Cardiac septum (tissue), 1 donor: Measurements from ENCODE around the gene ZCCHC4. TPM values are rescaled to one million over a fixed set of nuclear protein-coding genes. Genes with fewer than 3 reads are reported as not detected.
"Not testable (repeated sequence)": the region's sequence is repeated elsewhere in the genome, so short reads cannot be mapped to it uniquely, and the experiment has no call there.

ENCODE experiments used
- DNase-seq: peaks from one replicate; pipeline ENCODE4 v3.0.0-alpha.2; 2020; ENCODE audit warnings: low spot score
- intact Hi-C: fragments of 100-400 bp; cut with DNase I; formaldehyde crosslinking; loops from one replicate; pipeline ENCODE4 v1.14.0; 2022
- total RNA-seq: library from RNA; stranded (reverse); fragmentation: NEBNext Ultra II Directional; extraction: Animal tissue kit (Norgen Biotek cat#: 25700); gene quantifications from one replicate; pipeline ENCODE4 v1.2.1, GENCODE V29; 2021
- donor health status: DM: no; HTN: no; CAD: no.

ZCCHC4 gene
- total RNA-seq, 1 donor from 2014 or later = 8.0 TPM

DNA sequence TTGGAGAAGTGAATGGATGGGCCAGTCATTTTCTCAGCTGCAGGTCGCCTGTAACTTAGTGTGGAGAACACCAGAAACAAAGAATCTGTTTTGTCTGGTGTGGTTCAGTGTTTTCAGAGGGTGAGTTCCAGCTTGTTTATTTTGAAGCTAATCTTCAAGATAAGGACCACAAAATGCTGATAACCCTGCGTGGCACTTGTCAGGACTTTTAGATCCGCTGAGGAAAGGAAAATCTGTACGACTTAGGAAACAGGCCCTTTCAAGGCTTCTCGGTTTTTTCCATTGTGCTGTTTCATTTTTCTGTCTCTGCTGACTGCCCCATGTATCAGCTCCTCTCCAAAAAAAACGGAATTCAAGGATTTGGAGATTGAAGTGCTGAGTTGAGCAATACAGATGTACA lies 55.7 kb downstream of the ZCCHC4 start:
- intact Hi-C loops = no loop called here
- DNase-seq = no peak

- intact Hi-C loops = no loop called here
- DNase-seq = no peak
Measured at GRCh38 chr4:25370242-25370641, 57.7 kb downstream of the ZCCHC4 start.

GRCh38 chr4:25372549-25372948 lies 60.0 kb downstream of the ZCCHC4 start:
- intact Hi-C loops, DNase-seq: not testable (repeated sequence)

GRCh38 chr4:25376754-25377571 lies 64.4 kb downstream of the ZCCHC4 start, which contains the start of gene ANAPC4:
Gene ANAPC4, plus strand, starts transcription at chr4:25377263. Its CDS starts 165 bp downstream, at chr4:25377428.
- DNase-seq = peak; percentile 97
- intact Hi-C loops = loop anchor here (5.0 kb wide), 2 partner anchors 65 to 145 kb away; partner anchors contain the start of genes PI4K2B and ZCCHC4

DNA sequence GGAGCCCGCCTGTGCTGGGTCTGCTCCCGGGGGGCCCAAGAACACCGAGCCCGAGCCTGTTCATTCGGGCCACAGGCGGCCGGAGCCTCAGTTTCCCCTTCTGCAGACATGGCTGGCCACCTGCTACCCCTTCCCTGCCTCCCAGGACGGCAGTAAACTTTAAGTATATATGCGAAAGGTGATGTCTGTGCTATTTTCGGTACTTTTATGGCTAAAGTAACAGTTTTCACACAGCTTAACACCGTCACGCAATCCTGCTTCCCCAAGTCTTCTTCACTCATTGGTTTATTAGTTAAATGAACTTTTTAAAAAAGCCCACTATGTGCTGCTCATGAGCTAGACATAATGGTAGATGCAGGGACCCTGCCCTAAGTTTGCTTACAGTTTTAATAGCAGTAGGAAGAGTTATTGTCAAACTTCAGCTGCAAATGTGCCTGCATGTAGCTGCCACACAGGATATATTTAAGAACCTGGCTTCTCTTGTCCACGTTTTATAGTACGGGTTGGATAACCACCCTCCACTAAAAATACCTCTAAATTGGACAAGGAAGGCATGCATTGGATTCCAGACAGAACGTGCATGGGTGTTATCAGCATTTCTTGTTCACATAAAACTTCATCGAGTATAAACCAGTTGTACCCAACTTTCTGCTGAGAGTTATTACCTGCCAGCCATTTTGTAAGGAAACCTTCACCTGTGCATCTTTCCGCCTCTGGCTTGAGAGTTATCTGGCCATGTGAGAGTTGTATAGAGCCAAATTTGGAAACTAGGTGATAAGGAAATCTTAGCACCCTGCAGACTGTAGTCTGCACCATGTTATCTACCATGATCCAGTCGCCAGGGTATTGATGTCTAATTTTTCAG lies 65.2 kb downstream of the ZCCHC4 start:
- intact Hi-C loops = loop anchor here (5.0 kb wide), 2 partner anchors 66 to 146 kb away; partner anchors contain the start of genes PI4K2B and ZCCHC4

GRCh38 chr4:25378437-25378743 lies 65.8 kb downstream of the ZCCHC4 start:
- DNase-seq = no peak
- intact Hi-C loops = loop anchor here (5.0 kb wide), 2 partner anchors 66 to 146 kb away; partner anchors contain the start of genes PI4K2B and ZCCHC4

More for the DNA sequence above, 65.2 kb downstream of the ZCCHC4 start:
- DNase-seq = no peak

GRCh38 chr4:25379591-25379990 lies 67.0 kb downstream of the ZCCHC4 start:
- no peak for DNase-seq
- intact Hi-C loops = loop anchor here (5.0 kb wide), 2 partner anchors 67 to 147 kb away; partner anchors contain the start of genes PI4K2B and ZCCHC4

DNA sequence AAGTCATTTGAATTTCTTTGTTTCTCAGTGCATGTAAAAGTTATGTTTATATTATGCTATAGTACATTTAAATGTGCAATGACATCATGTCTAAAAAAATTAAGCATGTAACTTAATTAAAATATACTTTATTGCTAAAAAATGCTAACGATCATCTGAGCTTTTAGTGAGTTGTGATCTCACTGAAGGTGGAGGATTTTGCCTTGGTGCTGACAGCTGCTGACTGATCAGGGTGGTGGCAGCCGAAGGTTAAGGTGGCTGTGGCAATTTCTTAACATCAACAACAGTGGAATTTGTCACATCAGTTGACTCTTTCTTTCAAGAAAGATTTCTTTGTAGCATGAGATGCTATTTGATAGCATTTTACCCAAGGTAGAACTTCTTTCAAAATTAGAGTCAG lies 71.1 kb downstream of the ZCCHC4 start:
- DNase-seq = no peak
- intact Hi-C loops = no loop called here

- DNase-seq = no peak
- intact Hi-C loops = no loop called here
Measured at GRCh38 chr4:25386926-25387325, 74.4 kb downstream of the ZCCHC4 start.

- DNase-seq = no peak
- intact Hi-C loops = no loop called here
Measured at GRCh38 chr4:25397305-25397704, 84.7 kb downstream of the ZCCHC4 start.

GRCh38 chr4:25399510-25399909 lies 86.9 kb downstream of the ZCCHC4 start:
- no peak for DNase-seq
- intact Hi-C loops = no loop called here

DNA sequence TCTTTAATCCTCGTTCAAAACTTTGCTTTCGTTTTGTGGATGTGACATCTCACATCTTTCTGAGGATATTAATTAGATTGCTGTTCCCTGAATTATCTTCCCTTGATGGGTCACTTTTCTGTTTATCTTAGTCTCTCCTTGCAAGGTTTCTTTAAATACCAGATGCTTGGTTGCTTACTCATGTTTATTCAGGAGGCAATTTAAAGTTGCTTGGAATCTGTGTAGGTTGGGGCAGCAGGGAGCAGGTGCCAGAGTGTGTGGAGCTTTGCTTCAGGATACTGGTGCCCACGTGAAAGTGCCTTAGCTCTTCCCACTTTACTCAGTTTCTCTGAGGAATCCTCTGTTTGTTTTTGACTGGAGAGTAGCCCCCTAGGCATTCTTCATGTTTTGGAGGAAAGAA lies 88.5 kb downstream of the ZCCHC4 start:
- DNase-seq = no peak
- intact Hi-C loops = no loop called here

DNA sequence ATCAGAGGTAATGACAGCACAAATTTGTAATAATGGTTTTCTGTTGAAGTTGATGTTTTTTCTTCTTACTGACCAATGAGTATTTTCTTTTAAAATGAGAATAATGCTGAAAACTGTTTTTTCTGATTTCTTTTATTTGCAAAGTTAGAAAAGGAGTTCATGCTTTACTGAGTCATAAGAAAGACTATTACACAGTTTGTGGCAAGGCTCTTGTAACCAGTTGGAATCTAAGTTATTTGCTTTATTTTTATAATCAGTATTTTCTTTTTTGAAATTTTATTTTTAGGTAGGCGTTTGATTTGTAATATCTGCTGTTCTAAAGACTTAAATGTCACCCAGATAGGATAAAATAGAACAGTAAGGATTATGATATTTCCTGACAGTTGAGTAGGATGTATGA lies 89.9 kb downstream of the ZCCHC4 start:
- DNase-seq = no peak
- intact Hi-C loops = no loop called here

- DNase-seq = no peak
- intact Hi-C loops = no loop called here
Measured at GRCh38 chr4:25403699-25404098, 91.1 kb downstream of the ZCCHC4 start.

GRCh38 chr4:25405453-25405852 lies 92.9 kb downstream of the ZCCHC4 start:
- intact Hi-C loops = no loop called here
- no peak for DNase-seq

- intact Hi-C loops = no loop called here
- DNase-seq = no peak
Measured at GRCh38 chr4:25406081-25406692, 93.6 kb downstream of the ZCCHC4 start.

- DNase-seq = no peak
Measured at GRCh38 chr4:25410820-25411529, 98.4 kb downstream of the ZCCHC4 start.

DNA sequence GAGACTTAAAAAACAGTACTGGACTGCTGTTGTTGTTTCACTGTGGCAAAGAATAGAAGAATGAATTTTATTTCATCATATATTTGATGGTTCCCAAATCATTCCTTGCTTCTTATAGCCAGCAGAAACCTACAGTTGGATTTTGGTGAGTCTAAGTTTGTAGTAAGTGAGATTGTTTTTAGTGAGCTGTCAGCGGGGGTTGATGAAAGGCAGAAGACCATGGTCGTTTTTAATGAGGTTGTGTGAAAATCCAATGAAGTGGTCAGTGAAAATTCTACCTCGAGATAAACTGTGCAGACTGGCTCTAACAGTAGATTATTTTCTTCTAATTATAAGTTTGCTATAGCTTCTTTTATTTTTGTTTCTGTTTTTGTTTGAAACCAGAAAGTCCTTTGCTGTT lies 100.7 kb downstream of the ZCCHC4 start:
- no peak for DNase-seq
- intact Hi-C loops = no loop called here

More at GRCh38 chr4:25410820-25411529, 98.4 kb downstream of the ZCCHC4 start:
- intact Hi-C loops = no loop called here

- intact Hi-C loops = no loop called here
- no peak for DNase-seq
Measured at GRCh38 chr4:25417014-25417413, 104.4 kb downstream of the ZCCHC4 start.
